Suprapubic skin (tissue), 4 donors: ENCODE data around the gene CDC20. TPM values are rescaled to one million over a fixed set of nuclear protein-coding genes. Genes with fewer than 3 reads are reported as not detected.

Source experiments
- DNase-seq, 2 donors: peaks; one replicate each; pipeline ENCODE4 v3.0.0-alpha.2; 2019; ENCODE audit warnings: low spot score in 2 of 2
- H3K27ac ChIP-seq: fragments of 200-600 bp; sonication (generic); one replicate; pipeline ENCODE4 v1.5.1; 2019
- H3K27me3 ChIP-seq: fragments of 200-600 bp; sonication (generic); one replicate; pipeline ENCODE4 v1.5.1; 2019
- H3K36me3 ChIP-seq: fragments of 200-600 bp; sonication (generic); one replicate; pipeline ENCODE4 v1.5.1; 2019
- H3K4me1 ChIP-seq: fragments of 200-600 bp; sonication (generic); one replicate; pipeline ENCODE4 v1.5.1; 2019
- H3K4me3 ChIP-seq: fragments of 200-600 bp; sonication (generic); one replicate; pipeline ENCODE4 v1.5.1; 2019; ENCODE audit warnings: mild to moderate bottlenecking
- H3K9me3 ChIP-seq: fragments of 200-600 bp; sonication (generic); one replicate; pipeline ENCODE4 v1.5.1; 2019
- CTCF ChIP-seq, 2 donors: fragments of 200-600 bp in 1 of 2; fragments of 450-650 bp in 1 of 2; sonication (generic) in 1 of 2; IDR thresholded peaks; one replicate each; pipeline ENCODE4 v1.5.1; 2016 to 2019; ENCODE audit warnings: antibody characterized with exemption in 2 of 2, mild to moderate bottlenecking in 1 of 2, moderate library complexity in 1 of 2
- EP300 ChIP-seq: sonication (generic); formaldehyde crosslinking; IDR thresholded peaks from one replicate; pipeline ENCODE4 v1.6.1; 2017; ENCODE audit warnings: antibody characterized with exemption
- POLR2A ChIP-seq, 2 donors: fragments of 450-650 bp; IDR thresholded peaks; one replicate each; pipeline ENCODE4 v1.6.1; 2017; ENCODE audit warnings: antibody characterized with exemption in 2 of 2, mild to moderate bottlenecking in 2 of 2, moderate library complexity in 2 of 2
- POLR2AphosphoS5 ChIP-seq, 3 donors: sonication (generic); formaldehyde crosslinking; IDR thresholded peaks; one replicate each; pipeline ENCODE4 v1.6.1; 2017; ENCODE audit warnings: antibody characterized with exemption in 3 of 3
- WGBS: methylation state at CpG from one replicate; pipeline ENCODE4 v1.1.5; 2018; 5-methylcytosine and 5-hydroxymethylcytosine counted together
- total RNA-seq, 4 donors: library from RNA; depleted of rRNA; stranded (reverse); fragments of >200 nt; gene quantifications; one replicate each; pipeline ENCODE4 v1.1.0, GENCODE V29; 2016

Gene CDC20
- total RNA-seq, 4 donors from 2014 or later, result 5.8 to 11.6 (median 7.8) TPM

GRCh38 chr1:43329995-43330751 is 28.6 kb upstream of the CDC20 start:
- Histone ChIP-seq H3K27me3 (no peaks in the 10 kb centered on the region), H3K9me3 (peaks cover 14% of the 10 kb centered on the region), H3K4me1 (peaks cover 12% of the 10 kb centered on the region), H3K36me3 (no peaks in the 10 kb centered on the region), H3K4me3 (no peak overlapping the region), H3K27ac (no peak overlapping the region)
- TF ChIP-seq POLR2AphosphoS5 (IDR thresholded peaks at IDR 0.05), result no peak
- no peak for TF ChIP-seq CTCF (IDR thresholded peaks at IDR 0.05)
- no peak for TF ChIP-seq POLR2A (IDR thresholded peaks at IDR 0.05)
- 36% methylated on average over 6 of the region's 6 CpGs for WGBS
- DNase-seq, result peak in 1 of 2 donors; percentile 76

GRCh38 chr1:43331688-43332087 is 27.1 kb upstream of the CDC20 start:
- DNase-seq, result no peak
- peaks cover 10% of the 10 kb centered on the region for H3K9me3 ChIP-seq
- TF ChIP-seq POLR2AphosphoS5 (IDR thresholded peaks at IDR 0.05) (no peak), POLR2A (IDR thresholded peaks at IDR 0.05) (no peak), EP300 (no peak), CTCF (IDR thresholded peaks at IDR 0.05) (no peak)
- H3K36me3 ChIP-seq, result no peaks in the 10 kb centered on the region
- H3K27ac ChIP-seq, result no peak overlapping the region
- H3K4me1 ChIP-seq, result peaks cover 12% of the 10 kb centered on the region
- no peak overlapping the region for H3K4me3 ChIP-seq
- no peaks in the 10 kb centered on the region for H3K27me3 ChIP-seq
- 91% methylated on average over 5 of the region's 5 CpGs for WGBS

- Histone ChIP-seq H3K36me3 (no peaks in the 10 kb centered on the region), H3K9me3 (no peaks in the 10 kb centered on the region), H3K27me3 (no peaks in the 10 kb centered on the region), H3K4me1 (peaks cover 11% of the 10 kb centered on the region), H3K27ac (no peak overlapping the region), H3K4me3 (no peak overlapping the region)
- DNase-seq, result peak in 1 of 2 donors; percentile 10
- TF ChIP-seq EP300, result no peak
- TF ChIP-seq POLR2AphosphoS5 (IDR thresholded peaks at IDR 0.05), result no peak
- no peak for TF ChIP-seq CTCF (IDR thresholded peaks at IDR 0.05)
- TF ChIP-seq POLR2A (IDR thresholded peaks at IDR 0.05), result no peak
- 75% methylated on average over 7 of the region's 7 CpGs for WGBS
Observed at GRCh38 chr1:43334453-43335205, 24.2 kb upstream of the CDC20 start.

GRCh38 chr1:43337588-43337987 is 21.2 kb upstream of the CDC20 start, which contains the start of gene MPL:
MPL (plus strand) TSS chr1:43337818; CDS start chr1:43337849, 31 bp downstream.
- Histone ChIP-seq H3K4me1 (no peaks in the 10 kb centered on the region), H3K9me3 (no peaks in the 10 kb centered on the region), H3K36me3 (no peaks in the 10 kb centered on the region), H3K4me3 (no peak within 1 kb of the TSS), H3K27ac (no peak within 1 kb of the TSS), H3K27me3 (no peaks in the 10 kb centered on the region)
- DNase-seq, result peak in 1 of 2 donors; percentile 49
- TF ChIP-seq EP300 (no peak), POLR2AphosphoS5 (IDR thresholded peaks at IDR 0.05) (no peak), CTCF (IDR thresholded peaks at IDR 0.05) (no peak)
- 74% methylated on average over 3 of the region's 3 CpGs for WGBS

- Histone ChIP-seq H3K36me3 (no peaks in the 10 kb centered on the region), H3K27ac (no peak overlapping the region), H3K4me1 (no peaks in the 10 kb centered on the region), H3K27me3 (no peaks in the 10 kb centered on the region), H3K9me3 (no peaks in the 10 kb centered on the region), H3K4me3 (no peak overlapping the region)
- TF ChIP-seq EP300, result no peak
- no peak for TF ChIP-seq POLR2AphosphoS5 (IDR thresholded peaks at IDR 0.05)
- TF ChIP-seq CTCF (IDR thresholded peaks at IDR 0.05), result no peak
- TF ChIP-seq POLR2A (IDR thresholded peaks at IDR 0.05), result no peak
- WGBS, result 91% methylated on average over 5 of the region's 5 CpGs
- DNase-seq, result no peak
Observed at GRCh38 chr1:43338001-43338400, 20.8 kb upstream of the CDC20 start.
